Measurements from ENCODE around the gene FAM83C.

- TF ChIP-seq CTCF (conservative IDR thresholded peaks at IDR 0.05; ENCODE audit: low read depth, low read length) = no peak
- TF ChIP-seq EZH2 (IDR thresholded peaks at IDR 0.05; ENCODE audit: low read length, unreplicated experiment) = no peak
Measured at GRCh38 chr20:35328689-35329088, 36.5 kb upstream of the FAM83C start.
